ENCODE measurements around the gene AIFM1.

GRCh38 chrX:130159776-130160175 lies 5.9 kb downstream of the AIFM1 start:
- no peak for TF ChIP-seq CTCF (conservative IDR thresholded peaks at IDR 0.05; ENCODE audit: low read length)
- no peak for TF ChIP-seq EZH2phosphoT487 (IDR thresholded peaks at IDR 0.05; ENCODE audit: borderline replicate concordance)
